Hematopoietic multipotent progenitor cell (in vitro differentiated cells): ENCODE data around the gene DLL1. TPM values are rescaled to one million over a fixed set of nuclear protein-coding genes. Genes with fewer than 3 reads are reported as not detected.
A peak's percentile ranks its signal among the peaks of the same experiment; 100 is the strongest.

Source experiments
- DNase-seq, 3 donors: peaks; one replicate each; pipeline ENCODE4 v3.0.0-alpha.2; 2011 to 2015; ENCODE audit warnings: low read depth in 2 of 3, low spot score in 2 of 3
- total RNA-seq: library from RNA; depleted of rRNA; stranded (reverse); fragments of >200 nt; gene quantifications from one replicate; pipeline ENCODE4 v1.2.3, GENCODE V29; 2012

Gene DLL1
- total RNA-seq, 1 donor = 1.3 TPM

DNA sequence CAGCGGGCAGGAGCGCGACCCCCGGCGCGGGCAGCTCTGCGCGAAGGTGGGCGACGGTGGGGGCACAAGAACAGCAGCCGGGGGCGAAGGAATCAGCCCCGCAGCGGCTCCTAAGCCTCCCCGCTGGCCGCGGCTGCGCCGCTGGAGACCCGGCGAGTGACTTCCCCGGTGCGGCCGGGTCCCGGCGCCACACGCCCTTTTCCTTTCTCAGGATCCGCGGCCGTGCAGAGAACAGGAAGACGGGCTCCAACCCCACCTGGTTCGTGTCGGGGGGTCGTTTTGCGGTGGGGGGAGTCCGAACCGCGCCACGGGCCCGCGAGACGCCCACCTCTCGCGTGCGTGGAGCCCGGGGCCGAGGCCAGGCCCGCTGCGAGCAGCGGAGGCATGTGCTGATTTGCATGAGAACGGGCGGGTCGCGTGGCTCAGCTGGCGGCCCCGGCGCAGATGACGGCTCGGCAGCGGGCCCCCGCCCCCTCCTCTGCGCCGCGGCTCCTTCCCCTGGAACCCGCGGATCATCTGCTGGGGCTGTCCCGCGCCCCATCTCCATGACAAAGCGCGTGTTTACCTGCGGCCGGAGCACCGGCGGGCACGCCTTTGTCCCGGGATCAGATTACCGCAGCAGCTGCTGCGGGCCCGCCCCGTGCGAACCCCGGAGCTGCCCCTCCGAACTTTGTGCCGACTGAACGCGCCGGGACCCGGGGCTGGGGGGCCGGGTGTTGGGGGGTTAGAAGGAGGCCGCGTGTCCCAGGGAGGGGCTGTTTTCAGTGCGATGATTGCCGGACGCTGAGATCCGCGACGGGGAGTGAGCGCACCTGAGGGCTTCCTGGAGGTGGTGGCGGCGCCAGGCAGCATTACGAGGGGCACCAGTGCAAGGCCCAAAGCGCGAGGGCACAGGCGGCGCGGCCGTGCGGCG lies 4.9 kb upstream of the DLL1 start:
- peak in 2 of 3 donors; percentile 44 to 56 for DNase-seq

DNA sequence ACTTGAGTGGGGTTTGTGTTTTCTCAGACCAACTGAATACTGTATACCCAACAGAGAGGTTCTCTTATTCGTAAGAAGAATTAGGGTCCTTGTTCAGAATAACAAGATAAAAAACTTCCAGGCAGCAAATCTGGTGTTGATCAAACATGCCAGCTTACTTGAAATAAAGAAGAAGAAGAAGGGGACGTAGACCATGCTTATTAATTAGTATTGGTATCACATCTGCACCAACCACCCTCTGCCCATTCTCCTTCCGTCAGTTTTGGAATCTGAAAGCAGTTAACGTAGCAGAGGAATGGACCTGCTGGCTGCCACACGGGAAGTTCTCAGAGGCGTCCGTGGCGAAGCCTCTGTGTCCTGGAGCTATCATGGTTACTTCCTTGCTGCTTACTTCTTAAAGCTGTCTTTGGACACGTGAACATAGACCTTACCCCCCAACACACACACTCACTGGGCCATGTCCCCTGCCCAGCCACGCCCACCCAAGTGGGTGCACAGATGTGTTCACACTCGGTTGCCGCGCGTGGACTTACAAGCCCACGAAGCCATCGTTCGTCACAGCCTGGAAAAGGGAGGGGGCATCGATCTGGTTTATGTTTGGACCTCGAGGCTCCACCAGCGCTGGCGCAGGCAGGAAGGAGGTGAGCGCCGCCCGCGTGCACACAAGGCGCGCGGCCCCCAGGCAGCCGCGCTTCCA lies 4.1 kb upstream of the DLL1 start:
- DNase-seq = no peak

DNA sequence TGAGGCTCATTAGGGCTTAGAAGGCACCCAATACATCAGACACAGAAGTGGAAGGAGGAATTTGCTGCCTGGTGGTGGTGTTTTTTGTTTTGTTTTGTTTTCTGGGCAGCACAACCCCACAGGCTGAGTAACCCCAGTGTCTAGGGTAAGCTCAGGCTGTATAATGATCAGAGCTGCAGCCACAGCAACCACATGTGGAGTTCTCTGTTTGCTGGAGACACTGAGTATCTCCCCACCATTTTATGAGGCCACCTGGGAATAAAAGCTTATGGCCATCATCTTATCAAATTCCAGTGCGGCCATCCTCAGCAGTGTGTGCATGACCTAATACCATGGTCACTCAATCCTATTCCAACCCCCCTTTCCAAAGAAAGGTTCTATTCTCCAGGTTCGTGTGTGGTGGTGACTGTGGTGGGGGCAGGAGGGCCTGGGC lies 3.4 kb upstream of the DLL1 start:
- DNase-seq = no peak

DNA sequence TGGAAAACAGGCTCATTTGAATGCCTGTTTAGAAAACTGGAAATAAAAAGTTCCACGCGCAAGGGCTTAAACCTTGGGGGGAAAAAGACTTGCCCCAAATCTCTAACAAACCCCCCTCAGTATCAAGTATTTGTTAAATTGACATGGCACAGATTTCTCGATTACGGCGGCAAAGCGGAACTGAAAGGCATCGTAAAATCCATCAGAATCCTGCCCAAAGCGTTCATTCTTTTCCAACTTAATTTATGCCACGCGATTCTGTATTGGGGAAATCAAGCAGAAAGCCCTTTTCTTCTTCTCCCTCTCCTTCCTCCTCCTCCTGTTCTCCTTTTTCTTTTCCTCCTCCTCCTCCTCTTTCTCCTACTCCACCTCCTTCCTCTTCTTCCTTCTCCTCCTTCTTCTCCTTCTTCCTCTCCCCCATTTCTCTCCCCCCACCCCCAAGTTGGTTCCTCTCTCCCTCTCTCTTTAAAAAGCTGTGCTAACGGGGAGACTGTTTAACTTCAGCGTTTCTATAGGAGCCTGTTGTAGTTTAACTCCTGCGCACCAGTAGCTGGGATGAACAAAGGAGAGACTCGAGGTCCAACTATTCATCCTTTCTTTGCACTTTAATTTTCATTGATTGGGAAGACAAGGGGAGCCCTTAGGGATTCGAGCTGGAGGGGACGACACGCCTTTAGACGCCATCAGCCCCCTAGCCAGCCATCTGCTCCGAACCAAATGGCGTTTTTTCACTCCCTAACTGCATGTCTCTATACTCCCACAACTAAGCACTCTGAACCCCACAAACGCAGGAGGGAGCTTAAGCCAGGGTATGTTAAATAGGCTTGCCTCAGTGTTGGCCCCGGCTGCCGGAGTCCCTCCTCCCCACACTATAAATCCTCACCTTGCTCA lies 2.7 kb upstream of the DLL1 start:
- no peak for DNase-seq

DNA sequence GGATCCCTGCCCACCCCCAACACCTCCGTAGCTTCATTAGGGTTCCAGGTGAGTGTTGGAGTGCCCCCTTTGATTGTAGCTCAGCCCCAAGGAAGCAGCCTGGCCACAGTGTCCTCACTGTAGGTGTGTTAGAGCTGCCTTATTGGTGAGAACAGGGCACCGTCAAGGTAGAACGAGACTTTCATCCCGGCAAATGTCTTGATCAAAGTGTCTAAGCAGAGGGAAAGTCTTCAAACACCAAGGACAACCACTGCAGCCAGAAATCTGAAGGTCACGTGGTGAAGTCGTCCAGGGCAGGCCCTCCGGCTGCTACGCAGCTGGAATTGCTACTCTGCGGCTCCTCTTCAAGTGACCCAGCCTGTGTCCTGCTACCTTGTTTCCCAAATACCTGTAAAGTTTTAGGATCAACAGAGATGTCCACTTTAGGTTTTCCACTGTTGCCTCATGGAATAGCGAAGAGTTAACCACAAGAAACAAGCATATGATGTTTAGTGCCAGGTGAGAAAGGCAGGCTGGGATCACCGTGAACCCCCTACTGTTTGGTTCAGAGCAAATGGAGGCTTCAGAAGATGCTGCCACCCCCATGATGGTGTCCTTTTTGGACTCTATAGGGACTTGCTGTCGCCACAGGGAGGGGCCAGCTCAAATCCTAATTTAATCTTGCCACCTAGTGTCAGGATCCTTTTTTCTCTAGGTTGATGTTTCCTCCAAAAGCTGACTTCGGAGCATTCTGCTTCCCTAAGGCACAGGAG lies 1.7 kb upstream of the DLL1 start:
- DNase-seq = no peak

DNA sequence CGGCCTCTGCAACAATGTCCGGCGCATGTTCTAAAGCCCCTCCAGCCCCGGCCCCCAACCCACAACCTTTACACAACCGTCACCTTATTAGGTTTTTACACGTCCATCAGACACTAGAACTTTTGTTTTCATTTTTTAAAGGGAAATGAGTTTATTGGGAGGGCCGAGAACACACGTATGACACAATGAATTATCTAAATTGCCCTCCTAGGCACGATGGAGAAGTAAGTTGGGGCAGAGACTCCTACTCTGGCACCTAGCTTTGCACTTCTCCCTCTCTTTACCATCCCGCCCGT lies 1.2 kb upstream of the DLL1 start:
- DNase-seq = no peak

DNA sequence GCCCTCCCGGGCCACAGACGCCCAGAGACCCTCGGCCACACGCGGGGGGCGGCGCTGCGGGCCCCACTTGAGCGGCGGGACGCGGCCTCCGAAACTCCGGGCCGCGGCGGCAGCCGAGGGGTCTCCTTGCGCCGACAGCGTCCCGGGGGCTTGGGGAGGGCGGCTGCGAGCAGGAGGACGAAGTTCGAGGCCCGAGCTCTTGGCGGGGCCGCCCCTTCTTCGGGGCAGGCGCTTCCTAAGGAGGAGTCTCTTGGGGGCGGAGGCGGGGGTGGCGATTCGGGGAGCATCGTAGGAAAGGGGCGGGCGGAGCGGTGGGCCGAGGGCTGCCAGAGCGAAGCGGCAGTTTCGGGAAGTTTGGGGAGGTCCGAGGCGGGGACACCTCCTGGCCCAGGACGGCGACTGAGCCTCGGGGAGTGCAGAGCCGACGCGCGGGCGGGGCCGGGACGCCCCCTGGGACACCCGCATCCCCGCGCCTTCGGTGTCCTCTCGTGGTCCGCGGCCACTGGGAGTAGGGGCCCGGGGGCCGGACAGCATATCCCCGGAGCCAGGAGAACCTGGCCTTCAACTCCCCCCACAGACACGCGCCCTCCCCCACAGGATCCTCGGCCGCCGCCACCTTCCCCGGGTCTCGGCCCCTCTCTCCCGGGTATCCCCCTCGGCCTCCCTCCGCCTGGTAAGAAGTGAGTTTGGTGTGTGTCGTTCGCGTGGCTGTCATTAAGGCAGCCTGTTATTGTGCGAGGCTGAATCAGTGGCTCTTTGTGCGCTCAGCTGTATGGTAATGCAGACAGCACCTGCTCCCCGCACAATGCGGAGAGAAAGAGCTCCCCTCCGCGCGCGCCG lies 613 bp upstream of the DLL1 start:
- DNase-seq = peak in 2 of 3 donors; percentile 39 to 54

DNA sequence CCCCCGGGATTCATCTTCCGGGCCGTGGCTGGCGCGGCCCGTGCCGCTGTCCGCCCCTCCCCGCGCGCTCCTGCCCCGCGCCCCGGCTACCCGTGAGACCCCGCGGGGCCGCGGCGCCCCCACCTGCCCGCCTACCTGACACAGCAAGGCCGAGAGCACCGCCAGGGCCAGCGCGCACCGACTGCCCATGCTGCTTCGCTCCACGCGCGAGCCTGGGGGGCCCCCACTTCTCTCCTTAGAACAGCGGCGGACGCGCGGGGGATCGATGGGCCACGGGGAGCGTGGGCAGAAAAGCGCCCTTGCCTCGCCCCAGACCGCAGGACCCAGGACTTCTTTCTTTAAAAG lies 955 bp downstream of the DLL1 start:
- no peak for DNase-seq

DNA sequence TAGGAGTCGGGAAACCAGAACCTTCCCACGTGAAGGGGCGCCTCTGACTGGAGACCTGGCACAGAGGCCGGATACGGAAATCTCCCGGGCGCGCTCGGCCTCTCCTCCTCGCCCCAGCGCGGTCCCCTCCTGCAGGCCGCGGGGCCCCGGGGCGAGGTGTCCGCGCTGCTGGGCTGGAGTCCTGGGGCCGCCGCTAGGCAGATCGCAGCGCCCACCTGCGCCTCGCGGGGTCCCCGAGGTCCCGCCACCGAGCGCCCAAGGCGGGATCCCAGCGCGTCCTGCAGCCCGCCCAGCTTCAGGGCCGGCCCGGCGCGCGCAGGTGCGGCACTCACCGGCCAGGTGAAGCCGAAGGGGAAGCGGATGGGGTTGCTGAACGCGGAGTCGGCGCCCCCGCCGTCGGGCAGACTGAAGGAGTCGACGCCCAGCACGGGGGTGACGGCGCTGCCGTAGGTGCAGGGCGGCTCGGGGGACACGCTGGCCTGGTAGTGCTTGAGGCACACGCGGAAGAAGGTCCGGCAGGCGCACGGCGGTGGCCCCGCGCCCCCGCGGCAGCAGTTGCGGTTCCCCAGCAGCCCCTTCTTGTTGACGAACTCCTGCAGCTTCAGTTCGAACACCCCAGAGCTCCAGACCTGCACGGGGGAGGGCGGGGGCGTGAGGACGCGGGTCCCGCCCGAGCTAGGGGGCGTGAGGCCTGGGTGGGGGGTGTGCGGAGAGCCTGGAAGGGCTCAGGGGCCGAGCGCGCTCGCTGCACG lies 1.5 kb downstream of the DLL1 start:
- DNase-seq = no peak

DNA sequence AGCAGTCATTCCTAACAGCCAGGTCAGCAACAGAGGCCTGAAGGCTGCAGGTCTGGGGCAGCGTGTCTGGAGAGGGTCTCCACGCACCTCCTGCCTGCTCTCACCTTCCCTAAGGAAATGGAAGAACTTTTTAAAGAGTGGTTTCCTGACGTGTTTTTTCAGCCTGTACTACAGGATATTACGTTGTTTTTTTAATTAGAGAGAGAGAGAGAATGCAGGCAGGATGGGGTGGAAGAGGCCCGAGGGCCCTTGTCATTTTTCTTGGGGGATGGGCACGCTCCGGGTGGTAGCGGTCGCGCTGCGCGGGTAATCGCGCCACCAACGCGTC lies 2.1 kb downstream of the DLL1 start:
- DNase-seq = no peak

DNA sequence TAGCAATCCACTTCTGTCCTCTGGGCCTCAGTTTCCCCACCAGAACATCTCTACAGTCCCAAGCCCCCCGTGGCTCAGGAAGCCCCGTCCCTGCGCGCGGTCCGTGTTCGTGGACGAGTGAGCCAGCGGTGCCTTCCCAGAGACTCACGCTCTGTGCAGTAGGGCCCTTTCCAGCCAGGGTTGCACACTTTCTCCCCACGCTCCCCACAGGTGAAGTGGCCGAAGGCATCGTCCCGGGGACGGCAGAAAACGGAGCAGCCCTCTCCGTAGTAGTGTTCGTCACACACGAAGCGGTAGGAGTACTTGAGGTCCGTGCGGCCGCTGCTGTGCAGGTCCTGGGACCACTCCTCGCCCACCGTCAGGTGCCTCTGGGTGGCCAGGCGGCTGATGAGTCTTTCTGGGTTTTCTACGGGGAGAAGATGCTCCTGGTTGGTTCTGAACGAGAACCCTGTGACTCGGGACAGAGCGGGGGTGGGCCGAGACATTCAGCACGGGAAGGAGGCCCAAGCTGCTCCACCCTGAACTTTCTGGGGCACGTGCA lies 2.7 kb downstream of the DLL1 start:
- no peak for DNase-seq

DNA sequence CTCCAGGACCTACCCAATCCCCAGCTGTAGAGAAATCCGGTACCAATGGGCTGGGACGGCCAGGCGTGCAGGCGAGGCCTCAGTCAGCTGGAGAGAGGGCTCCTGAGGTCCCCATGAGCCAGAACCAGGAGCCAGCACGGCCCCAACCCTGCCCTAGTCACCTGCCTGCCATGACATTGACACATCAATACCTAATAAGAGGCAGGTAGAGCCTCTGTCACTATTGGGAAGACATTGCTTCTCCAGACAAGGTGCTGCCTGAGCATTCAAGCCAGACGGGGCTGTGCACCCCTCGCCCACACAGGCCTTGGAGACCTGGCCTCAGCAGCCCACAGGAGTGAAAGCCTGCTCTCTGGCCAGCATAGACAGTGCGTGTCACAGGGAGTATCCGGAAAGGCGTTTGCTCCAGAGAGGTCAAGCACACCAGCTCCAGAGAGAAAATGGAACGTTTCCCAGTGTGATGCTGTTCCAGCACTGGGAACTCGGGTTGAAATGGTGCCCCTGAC lies 3.5 kb downstream of the DLL1 start:
- no peak for DNase-seq

DNA sequence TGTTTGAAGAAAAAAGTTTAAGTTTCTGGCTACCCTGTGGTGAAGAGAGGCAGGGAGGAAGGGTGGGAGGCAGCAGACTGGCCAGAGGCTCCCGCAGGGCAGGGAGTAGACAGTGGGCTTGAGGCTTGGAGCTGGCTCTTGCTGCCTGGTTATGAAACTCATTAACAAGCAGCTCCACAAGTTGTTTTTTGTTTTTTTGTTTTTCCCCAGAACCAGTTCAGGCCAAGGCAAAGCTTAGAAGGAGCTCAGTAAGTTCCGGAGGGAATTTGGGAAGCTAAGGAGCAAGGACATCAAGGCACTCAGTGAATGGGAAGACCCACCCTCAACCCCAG lies 4.0 kb downstream of the DLL1 start:
- no peak for DNase-seq

DNA sequence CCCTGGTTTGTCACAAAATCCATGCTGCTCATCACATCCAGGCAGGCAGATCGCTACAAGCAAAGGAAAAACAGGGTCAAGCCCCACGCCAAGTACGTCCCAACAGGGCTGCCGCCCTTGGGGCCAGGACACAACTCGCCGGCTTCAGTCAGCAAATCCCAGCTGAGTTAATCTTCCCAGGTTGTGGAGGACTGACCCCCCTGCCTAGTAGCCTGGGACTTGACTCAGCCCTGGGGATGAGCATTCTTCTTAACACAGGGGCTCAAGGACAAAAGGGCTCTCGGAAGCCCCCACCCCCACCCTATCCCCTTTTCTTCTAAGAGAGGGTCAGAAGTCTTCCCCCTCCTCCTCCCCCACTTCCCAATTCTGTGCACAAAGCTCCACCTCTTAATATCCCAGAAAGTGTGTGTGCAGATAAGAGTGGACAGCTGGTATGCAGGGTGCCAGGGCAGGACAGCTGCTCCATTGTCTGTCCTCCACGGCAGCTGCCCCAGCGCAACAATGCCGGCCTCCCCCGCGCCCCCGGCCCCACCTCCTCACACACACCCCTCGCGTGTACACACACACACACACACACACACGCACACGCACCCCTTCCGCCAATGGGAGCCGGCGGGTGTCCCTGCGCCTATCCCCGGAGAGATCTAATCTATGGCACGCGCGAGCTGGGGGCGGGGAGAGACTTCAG lies 4.5 kb downstream of the DLL1 start:
- DNase-seq = peak in 1 of 3 donors; percentile 57

DNA sequence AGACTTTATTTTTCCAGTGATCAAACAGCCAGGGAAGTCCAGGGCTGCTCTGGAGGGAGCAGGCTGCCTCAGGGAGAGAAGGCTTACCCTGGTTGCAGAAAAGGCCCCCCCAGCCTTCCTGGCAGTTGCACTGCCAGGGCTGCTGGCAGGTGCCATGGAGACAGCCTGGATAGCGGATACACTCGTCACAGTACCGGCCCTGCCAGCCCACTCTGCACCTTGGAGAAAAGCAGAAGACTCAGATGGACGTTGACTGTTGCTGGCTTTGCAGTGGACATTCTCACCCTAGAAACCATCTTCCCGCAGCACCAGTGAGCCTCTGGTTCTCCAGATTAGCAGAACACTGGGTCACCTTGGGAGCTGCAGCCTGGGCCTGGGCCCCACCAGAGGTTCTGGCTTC lies 5.4 kb downstream of the DLL1 start:
- DNase-seq = no peak

DNA sequence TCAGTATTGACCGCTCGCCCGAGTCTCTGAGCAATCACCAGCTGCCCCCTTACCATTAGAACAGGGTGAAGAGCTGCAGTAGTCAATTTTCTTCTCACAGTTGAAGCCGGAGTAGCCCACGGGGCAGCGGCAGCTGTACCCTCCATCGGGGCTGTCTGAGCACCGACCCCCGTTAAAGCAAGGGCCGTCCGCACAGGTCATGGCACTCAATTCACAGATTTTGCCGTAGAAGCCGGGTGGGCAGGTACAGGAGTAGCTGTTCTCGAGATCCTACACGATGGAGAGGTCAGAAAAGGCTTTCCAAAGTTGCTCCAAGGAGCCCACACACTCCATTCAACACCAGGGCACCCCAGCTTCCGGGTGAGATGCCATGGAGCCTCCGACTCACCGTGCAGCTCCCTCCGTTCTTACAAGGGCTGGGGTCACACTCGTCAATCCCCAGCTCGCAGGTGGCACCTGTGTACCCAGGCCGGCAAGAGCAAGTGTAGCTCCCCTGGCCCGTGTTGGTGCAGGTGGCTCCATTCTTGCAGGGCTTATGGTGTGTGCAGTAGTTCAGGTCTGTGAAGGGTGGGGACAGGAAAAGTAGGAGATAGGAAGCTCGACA lies 5.9 kb downstream of the DLL1 start:
- no peak for DNase-seq

DNA sequence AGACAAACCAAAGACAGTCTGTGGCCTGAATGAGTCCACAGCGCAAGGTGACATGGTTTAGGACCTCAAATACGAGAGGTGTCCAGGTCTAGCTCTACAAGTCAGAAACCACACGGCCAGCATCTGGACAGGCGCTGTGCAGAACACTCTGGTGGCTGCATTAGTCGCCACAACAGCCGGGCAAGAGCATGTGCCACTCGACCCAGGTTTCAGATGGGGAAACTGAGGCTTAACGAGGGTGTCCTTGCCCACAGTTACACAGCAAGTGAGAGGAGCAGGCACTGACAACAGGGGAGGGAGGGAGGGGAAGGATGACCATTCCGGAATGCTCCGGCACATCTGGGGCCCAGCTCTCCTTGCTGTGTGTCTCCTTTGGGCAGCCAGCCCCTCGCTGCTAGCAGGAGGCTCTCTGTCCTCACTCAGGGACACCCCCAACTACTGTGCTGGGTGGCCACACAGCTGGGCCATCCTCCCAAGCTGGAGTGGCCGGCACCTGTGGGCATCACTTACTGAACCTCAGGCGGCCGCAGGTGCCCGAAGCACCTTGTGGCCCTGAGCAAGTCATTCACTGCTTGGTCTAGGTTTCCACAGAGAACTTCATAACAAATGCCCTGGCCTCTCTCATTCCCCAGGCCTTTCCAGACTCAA lies 6.6 kb downstream of the DLL1 start:
- no peak for DNase-seq
